ENCODE data around the gene MRPS11.

GRCh38 chr15:88472225-88472624, 4.7 kb downstream of the MRPS11 start:
- TF ChIP-seq CTCF (IDR thresholded peaks at IDR 0.05): no peak
- TF ChIP-seq POLR2A (IDR thresholded peaks at IDR 0.05): no peak
